ACC112 (cell line): ENCODE measurements around the gene MACF1.

Experiments
- H2AFZ ChIP-seq: fragments of 200-600 bp; sonication (generic); one replicate; pipeline ENCODE4 v1.6.0; 2017; ENCODE audit warnings: antibody characterized with exemption, low read length; ENCODE audit not compliant: unreplicated experiment
- H3K27ac ChIP-seq: fragments of 200-600 bp; sonication (generic); 2 replicates; pipeline ENCODE4 v1.5.1; 2014; ENCODE audit warnings: low read depth, mild to moderate bottlenecking, antibody characterized with exemption, low read length, moderate library complexity
- H3K27me3 ChIP-seq: fragments of 200-600 bp; sonication (generic); 2 replicates; pipeline ENCODE4 v1.6.1; 2014; ENCODE audit warnings: mild to moderate bottlenecking, antibody characterized with exemption, low read length, moderate library complexity, mixed read lengths; ENCODE audit not compliant: insufficient read depth
- H3K36me3 ChIP-seq: fragments of 200-600 bp; sonication (generic); 2 replicates; pipeline ENCODE4 v1.6.1; 2016; ENCODE audit warnings: mild to moderate bottlenecking, antibody characterized with exemption, low read length, moderate library complexity, mixed read lengths; ENCODE audit not compliant: insufficient read depth
- H3K4me1 ChIP-seq: fragments of 200-600 bp; sonication (generic); one replicate; pipeline ENCODE4 v1.6.1; 2016; ENCODE audit warnings: low read length, mixed read lengths; ENCODE audit not compliant: insufficient read depth, unreplicated experiment, control insufficient read depth
- H3K4me3 ChIP-seq: fragments of 200-600 bp; sonication (generic); 2 replicates; pipeline ENCODE4 v1.5.1; 2014; ENCODE audit warnings: mild to moderate bottlenecking, low read depth, low read length
- H3K79me2 ChIP-seq: fragments of 200-600 bp; sonication (generic); one replicate; pipeline ENCODE4 v1.6.0; 2016; ENCODE audit warnings: low read length; ENCODE audit not compliant: control insufficient read depth, unreplicated experiment, insufficient read depth

MACF1 gene

GRCh38 chr1:39418236-39418635, 213.7 kb downstream of the MACF1 start:
- Histone ChIP-seq H3K27ac (no peak overlapping the region), H3K4me1 (peaks cover 20% of the 10 kb centered on the region), H3K79me2 (peaks cover 63% of the 10 kb centered on the region), H3K27me3 (no peaks in the 10 kb centered on the region), H3K4me3 (no peak overlapping the region), H2AFZ (no peak overlapping the region), H3K36me3 (peaks cover 16% of the 10 kb centered on the region)

GRCh38 chr1:39420493-39420892, 216.0 kb downstream of the MACF1 start:
- Histone ChIP-seq H2AFZ (no peak overlapping the region), H3K79me2 (peaks cover 46% of the 10 kb centered on the region), H3K4me3 (no peak overlapping the region), H3K4me1 (peaks cover 6% of the 10 kb centered on the region), H3K36me3 (peaks cover 25% of the 10 kb centered on the region), H3K27ac (no peak overlapping the region), H3K27me3 (no peaks in the 10 kb centered on the region)

DNA sequence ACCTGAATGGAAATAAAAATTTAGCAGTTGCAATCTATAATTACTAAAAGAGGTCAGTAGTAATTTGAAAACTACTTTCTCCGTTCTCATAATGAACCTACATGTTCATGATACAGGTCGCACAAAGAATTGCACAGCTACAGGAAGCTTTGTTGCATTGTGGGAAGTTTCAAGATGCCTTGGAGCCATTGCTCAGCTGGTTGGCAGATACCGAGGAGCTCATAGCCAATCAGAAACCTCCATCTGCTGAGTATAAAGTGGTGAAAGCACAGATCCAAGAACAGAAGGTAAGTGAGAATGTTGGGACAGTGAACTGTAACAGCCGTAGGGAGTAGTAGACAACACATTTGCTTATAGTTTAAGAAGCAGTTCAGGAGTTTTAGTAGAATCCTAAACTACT, 218.1 kb downstream of the MACF1 start:
- no peak overlapping the region for H3K27ac ChIP-seq
- H3K79me2 ChIP-seq = peaks cover 28% of the 10 kb centered on the region
- no peaks in the 10 kb centered on the region for H3K4me1 ChIP-seq
- H3K27me3 ChIP-seq = no peaks in the 10 kb centered on the region
- H3K4me3 ChIP-seq = no peak overlapping the region
- peaks cover 37% of the 10 kb centered on the region for H3K36me3 ChIP-seq
- H2AFZ ChIP-seq = no peak overlapping the region

DNA sequence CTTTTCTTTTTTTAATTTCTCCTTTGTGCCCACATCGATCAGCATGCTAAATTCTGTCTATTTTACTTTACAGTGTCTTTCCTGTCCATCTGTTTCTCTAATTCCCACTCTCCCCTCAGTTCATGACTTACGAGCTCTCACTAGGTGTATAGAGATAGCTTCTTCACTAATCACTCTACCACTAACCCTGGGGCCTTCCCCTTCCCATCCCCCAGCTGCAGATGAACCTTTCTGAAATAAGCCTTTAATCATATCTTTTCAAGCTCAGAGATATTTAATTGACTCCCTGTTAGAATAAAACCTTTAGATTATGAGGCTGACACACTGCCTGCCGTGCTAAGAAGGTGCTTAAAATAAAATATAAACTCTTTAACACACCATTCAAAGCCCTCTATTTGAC, 220.7 kb downstream of the MACF1 start:
- H3K4me1 ChIP-seq = no peaks in the 10 kb centered on the region
- H3K79me2 ChIP-seq = peaks cover 10% of the 10 kb centered on the region
- H3K36me3 ChIP-seq = peaks cover 61% of the 10 kb centered on the region
- no peaks in the 10 kb centered on the region for H3K27me3 ChIP-seq
- H2AFZ ChIP-seq = no peak overlapping the region
- no peak overlapping the region for H3K27ac ChIP-seq
- H3K4me3 ChIP-seq = no peak overlapping the region

- Histone ChIP-seq H3K27ac (no peak overlapping the region), H2AFZ (no peak overlapping the region), H3K36me3 (peaks cover 63% of the 10 kb centered on the region), H3K27me3 (no peaks in the 10 kb centered on the region), H3K79me2 (peaks cover 7% of the 10 kb centered on the region), H3K4me1 (no peaks in the 10 kb centered on the region), H3K4me3 (no peak overlapping the region)
Observed at GRCh38 chr1:39425634-39426033, 221.1 kb downstream of the MACF1 start.

- H3K27ac ChIP-seq = no peak overlapping the region
- no peak overlapping the region for H3K4me3 ChIP-seq
- H3K27me3 ChIP-seq = no peaks in the 10 kb centered on the region
- no peaks in the 10 kb centered on the region for H3K4me1 ChIP-seq
- H3K79me2 ChIP-seq = peaks cover 4% of the 10 kb centered on the region
- H2AFZ ChIP-seq = no peak overlapping the region
- H3K36me3 ChIP-seq = peaks cover 65% of the 10 kb centered on the region
Observed at GRCh38 chr1:39426346-39426745, 221.9 kb downstream of the MACF1 start.

DNA sequence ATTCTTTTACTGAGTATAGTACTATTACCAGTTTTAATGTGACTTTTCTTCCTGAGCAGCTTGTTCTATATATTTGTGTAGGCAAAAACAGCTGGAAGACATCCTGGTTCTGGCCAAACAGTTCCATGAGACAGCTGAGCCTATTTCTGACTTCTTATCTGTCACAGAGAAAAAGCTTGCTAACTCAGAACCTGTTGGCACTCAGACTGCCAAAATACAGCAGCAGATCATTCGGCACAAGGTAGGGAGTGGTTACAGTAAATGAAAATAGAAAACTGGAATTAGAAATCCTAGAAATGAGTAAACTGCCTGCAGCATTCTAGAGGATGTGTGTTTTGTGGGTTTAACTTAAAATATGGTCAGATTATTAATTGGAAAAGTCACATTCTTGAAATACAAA, 222.9 kb downstream of the MACF1 start:
- no peaks in the 10 kb centered on the region for H3K4me1 ChIP-seq
- peaks cover 60% of the 10 kb centered on the region for H3K36me3 ChIP-seq
- H3K4me3 ChIP-seq = no peak overlapping the region
- H3K79me2 ChIP-seq = no peaks in the 10 kb centered on the region
- H3K27me3 ChIP-seq = no peaks in the 10 kb centered on the region
- no peak overlapping the region for H3K27ac ChIP-seq
- no peak overlapping the region for H2AFZ ChIP-seq

- peaks cover 59% of the 10 kb centered on the region for H3K36me3 ChIP-seq
Observed at GRCh38 chr1:39427912-39428311, 223.4 kb downstream of the MACF1 start.

GRCh38 chr1:39431927-39432326, 227.4 kb downstream of the MACF1 start:
- H3K36me3 ChIP-seq = peaks cover 47% of the 10 kb centered on the region
- H3K79me2 ChIP-seq = no peaks in the 10 kb centered on the region
- H2AFZ ChIP-seq = no peak overlapping the region
- H3K27ac ChIP-seq = no peak overlapping the region
- H3K4me3 ChIP-seq = no peak overlapping the region
- H3K4me1 ChIP-seq = no peaks in the 10 kb centered on the region
- H3K27me3 ChIP-seq = no peaks in the 10 kb centered on the region

More at GRCh38 chr1:39427912-39428311, 223.4 kb downstream of the MACF1 start:
- no peak overlapping the region for H3K27ac ChIP-seq
- H2AFZ ChIP-seq = no peak overlapping the region
- no peaks in the 10 kb centered on the region for H3K27me3 ChIP-seq
- no peaks in the 10 kb centered on the region for H3K4me1 ChIP-seq
- H3K4me3 ChIP-seq = no peak overlapping the region
- no peaks in the 10 kb centered on the region for H3K79me2 ChIP-seq

- Histone ChIP-seq H3K36me3 (peaks cover 29% of the 10 kb centered on the region), H3K79me2 (no peaks in the 10 kb centered on the region), H3K27me3 (no peaks in the 10 kb centered on the region), H2AFZ (no peak overlapping the region), H3K4me1 (no peaks in the 10 kb centered on the region), H3K27ac (no peak overlapping the region), H3K4me3 (no peak overlapping the region)
Observed at GRCh38 chr1:39434797-39435395, 230.4 kb downstream of the MACF1 start.

DNA sequence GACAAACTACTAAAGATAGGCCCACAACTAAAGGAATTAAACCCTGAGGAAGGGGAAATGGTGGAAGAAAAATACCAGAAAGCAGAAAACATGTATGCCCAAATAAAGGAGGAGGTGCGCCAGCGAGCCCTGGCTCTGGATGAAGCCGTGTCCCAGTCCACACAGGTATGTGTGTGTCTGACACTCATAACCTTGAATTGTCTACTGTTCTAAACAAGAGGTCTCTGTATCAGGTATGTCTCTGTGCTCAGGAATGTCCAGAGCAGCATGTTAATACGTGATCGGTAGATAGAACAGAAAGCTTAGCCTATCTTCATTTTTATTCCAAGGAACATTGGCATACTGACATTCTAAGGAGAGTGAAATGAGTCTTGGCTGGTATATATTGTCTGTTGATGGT, 231.1 kb downstream of the MACF1 start:
- Histone ChIP-seq H3K4me1 (no peaks in the 10 kb centered on the region), H3K36me3 (peaks cover 25% of the 10 kb centered on the region), H2AFZ (no peak overlapping the region), H3K4me3 (no peak overlapping the region), H3K27ac (no peak overlapping the region), H3K79me2 (no peaks in the 10 kb centered on the region), H3K27me3 (no peaks in the 10 kb centered on the region)
